Activated naive CD4-positive, alpha-beta T cell treated with anti-CD3 and anti-CD28 coated beads for 36 hours (primary cell): ENCODE results near the gene PRODH. TPM values are rescaled to one million over a fixed set of nuclear protein-coding genes. Genes with fewer than 3 reads are reported as not detected.
"Not testable (repeated sequence)": the region's sequence is repeated elsewhere in the genome, so short reads cannot be mapped to it uniquely, and the experiment has no call there.

ENCODE experiments used
- CTCF ChIA-PET: fragments of 350-600 bp; sonication (Branson Sonifier 250); formaldehyde crosslinking; loops from one replicate; lab custom pipeline; 2021; ENCODE audit warnings: antibody characterized with exemption; lab: Charles Lee
- DNase-seq: peaks from one replicate; pipeline ENCODE4 v3.0.0-alpha.2; 2020
- H3K27ac Mint-ChIP-seq: one replicate; pipeline ENCODE4 v1.8.0; 2021; ENCODE audit warnings: mild to moderate bottlenecking, mixed read lengths
- H3K27me3 Mint-ChIP-seq: one replicate; pipeline ENCODE4 v1.8.0; 2021; ENCODE audit warnings: low read depth, mixed read lengths
- H3K36me3 Mint-ChIP-seq: one replicate; pipeline ENCODE4 v1.8.0; 2021; ENCODE audit warnings: low read depth, mixed read lengths
- H3K4me1 Mint-ChIP-seq: one replicate; pipeline ENCODE4 v1.8.0; 2021; ENCODE audit warnings: low read depth, mixed read lengths
- H3K4me3 Mint-ChIP-seq: one replicate; pipeline ENCODE4 v1.8.0; 2021; ENCODE audit warnings: mild to moderate bottlenecking, moderate library complexity, mixed read lengths
- H3K9me3 Mint-ChIP-seq: one replicate; pipeline ENCODE4 v1.8.0; 2021; ENCODE audit warnings: mixed read lengths
- intact Hi-C: fragments of 100-400 bp; cut with micrococcal nuclease; formaldehyde crosslinking; loops from one replicate; pipeline ENCODE4 v1.15.1; 2023
- total RNA-seq, 2 experiments: library from RNA; stranded (reverse); gene quantifications; one replicate each; pipeline ENCODE4 v1.2.3, GENCODE V29; 2021

The PRODH gene
- total RNA-seq, 2 experiments from 2014 or later: 0.12 to 0.30 TPM

GRCh38 chr22:18956121-18956895, 20.2 kb upstream of the PRODH start:
- intact Hi-C loops, H3K27me3 Mint-ChIP-seq, H3K36me3 Mint-ChIP-seq, H3K4me3 Mint-ChIP-seq, DNase-seq, H3K4me1 Mint-ChIP-seq, H3K27ac Mint-ChIP-seq, H3K9me3 Mint-ChIP-seq: not testable (repeated sequence)
- CTCF ChIA-PET: interaction anchor here (0.7 kb wide), 1 partner anchor 8 kb away, joined by 3 read pairs; no protein-coding TSS in a partner anchor

GRCh38 chr22:18955696-18956095, 19.6 kb upstream of the PRODH start:
- Mint-ChIP-seq H3K4me3 (no peak overlapping the region), H3K27me3 (peaks cover 2% of the 10 kb centered on the region), H3K27ac (no peak overlapping the region), H3K9me3 (no peaks in the 10 kb centered on the region), H3K36me3 (no peaks in the 10 kb centered on the region), H3K4me1 (no peaks in the 10 kb centered on the region)
- CTCF ChIA-PET: interaction anchor here (0.6 to 0.7 kb wide), 2 partner anchors 7 to 806 kb away, joined by 3 read pairs; partner anchors contain the start of gene USP18
- intact Hi-C loops: no loop called here
- no peak for DNase-seq

- Mint-ChIP-seq H3K9me3 (no peaks in the 10 kb centered on the region), H3K4me1 (no peaks in the 10 kb centered on the region), H3K36me3 (no peaks in the 10 kb centered on the region), H3K27me3 (peaks cover 4% of the 10 kb centered on the region), H3K4me3 (no peak overlapping the region), H3K27ac (no peak overlapping the region)
- DNase-seq: no peak
- intact Hi-C loops: no loop called here
- CTCF ChIA-PET: interaction anchor here (0.6 kb wide), 1 partner anchor 805 kb away, joined by 3 read pairs; the partner anchor contains the start of gene USP18
These were observed 19.0 kb upstream of the PRODH start for GRCh38 chr22:18954990-18955571.

GRCh38 chr22:18954303-18954989, 18.4 kb upstream of the PRODH start:
- H3K4me3 Mint-ChIP-seq, H3K36me3 Mint-ChIP-seq, H3K27ac Mint-ChIP-seq, H3K27me3 Mint-ChIP-seq, intact Hi-C loops, CTCF ChIA-PET, H3K9me3 Mint-ChIP-seq, H3K4me1 Mint-ChIP-seq: not testable (repeated sequence)
- DNase-seq: peak; percentile 64

GRCh38 chr22:18953128-18953527, 17.0 kb upstream of the PRODH start:
- not testable (repeated sequence) for DNase-seq, H3K4me1 Mint-ChIP-seq, H3K27ac Mint-ChIP-seq

GRCh38 chr22:18952022-18952421, 15.9 kb upstream of the PRODH start:
- Mint-ChIP-seq H3K4me3 (no peak overlapping the region), H3K9me3 (no peaks in the 10 kb centered on the region), H3K36me3 (no peaks in the 10 kb centered on the region), H3K27ac (no peak overlapping the region), H3K27me3 (peaks cover 20% of the 10 kb centered on the region), H3K4me1 (no peaks in the 10 kb centered on the region)
- CTCF ChIA-PET: no interaction called here
- intact Hi-C loops: no loop called here
- no peak for DNase-seq

More at GRCh38 chr22:18953128-18953527, 17.0 kb upstream of the PRODH start:
- H3K4me3 Mint-ChIP-seq, intact Hi-C loops, H3K9me3 Mint-ChIP-seq, CTCF ChIA-PET, H3K36me3 Mint-ChIP-seq: not testable (repeated sequence)
- H3K27me3 Mint-ChIP-seq: peaks cover 17% of the 10 kb centered on the region

- H3K27me3 Mint-ChIP-seq: peaks cover 20% of the 10 kb centered on the region
- DNase-seq: no peak
- H3K36me3 Mint-ChIP-seq: no peaks in the 10 kb centered on the region
- no peaks in the 10 kb centered on the region for H3K9me3 Mint-ChIP-seq
- H3K4me3 Mint-ChIP-seq: no peak overlapping the region
- intact Hi-C loops: no loop called here
- CTCF ChIA-PET: no interaction called here
- H3K4me1 Mint-ChIP-seq: no peaks in the 10 kb centered on the region
- no peak overlapping the region for H3K27ac Mint-ChIP-seq
These were observed 14.0 kb upstream of the PRODH start for GRCh38 chr22:18950141-18950540.

GRCh38 chr22:18947905-18948304, 11.8 kb upstream of the PRODH start:
- CTCF ChIA-PET: interaction anchor here (0.6 kb wide), 1 partner anchor 8 kb away, joined by 3 read pairs; no protein-coding TSS in a partner anchor
- DNase-seq: no peak
- Mint-ChIP-seq H3K27ac (no peak overlapping the region), H3K36me3 (no peaks in the 10 kb centered on the region), H3K27me3 (peaks cover 18% of the 10 kb centered on the region), H3K4me3 (no peak overlapping the region), H3K9me3 (no peaks in the 10 kb centered on the region), H3K4me1 (no peaks in the 10 kb centered on the region)
- intact Hi-C loops: no loop called here

GRCh38 chr22:18947105-18947504, 11.0 kb upstream of the PRODH start:
- intact Hi-C loops, CTCF ChIA-PET, H3K4me3 Mint-ChIP-seq, DNase-seq, H3K27ac Mint-ChIP-seq, H3K4me1 Mint-ChIP-seq, H3K9me3 Mint-ChIP-seq, H3K36me3 Mint-ChIP-seq: not testable (repeated sequence)
- peaks cover 18% of the 10 kb centered on the region for H3K27me3 Mint-ChIP-seq

GRCh38 chr22:18938691-18939090, 2.6 kb upstream of the PRODH start:
- H3K4me3 Mint-ChIP-seq, H3K9me3 Mint-ChIP-seq, CTCF ChIA-PET, DNase-seq, H3K4me1 Mint-ChIP-seq, intact Hi-C loops, H3K27me3 Mint-ChIP-seq, H3K36me3 Mint-ChIP-seq, H3K27ac Mint-ChIP-seq: not testable (repeated sequence)

- H3K4me3 Mint-ChIP-seq, CTCF ChIA-PET, DNase-seq, H3K36me3 Mint-ChIP-seq, H3K9me3 Mint-ChIP-seq, H3K27ac Mint-ChIP-seq, H3K4me1 Mint-ChIP-seq, H3K27me3 Mint-ChIP-seq, intact Hi-C loops: not testable (repeated sequence)
These were observed 1.4 kb downstream of the PRODH start for GRCh38 chr22:18934688-18935087.

- no peak for DNase-seq
- intact Hi-C loops: no loop called here
- Mint-ChIP-seq H3K4me3 (no peak overlapping the region), H3K4me1 (no peaks in the 10 kb centered on the region), H3K27me3 (no peaks in the 10 kb centered on the region), H3K36me3 (no peaks in the 10 kb centered on the region), H3K9me3 (no peaks in the 10 kb centered on the region), H3K27ac (no peak overlapping the region)
- CTCF ChIA-PET: no interaction called here
These were observed 2.2 kb downstream of the PRODH start for GRCh38 chr22:18933914-18934313.
